CD4-positive, alpha-beta T cell (primary cell): ENCODE results near the gene TSPAN13. TPM values are rescaled to one million over a fixed set of nuclear protein-coding genes. Genes with fewer than 3 reads are reported as not detected.

Experiments
- ATAC-seq: fragments of 200-7000 bp; cut with Tn5 transposase; one replicate; pipeline ENCODE4 v1.10.0; 2022; ENCODE audit warnings: mild to moderate bottlenecking; ENCODE audit not compliant: poor library complexity
- CTCF ChIA-PET: fragments of 350-600 bp; sonication (Branson Sonifier 250); formaldehyde crosslinking; loops from one replicate; lab custom pipeline; 2021; ENCODE audit warnings: antibody characterized with exemption, inconsistent platforms; lab: Charles Lee
- POLR2A ChIA-PET: fragments of 350-600 bp; sonication (Branson Sonifier 250); formaldehyde crosslinking; loops from one replicate; lab custom pipeline; 2021; ENCODE audit warnings: antibody characterized with exemption, inconsistent platforms; lab: Charles Lee
- DNase-seq, 14 experiments: peaks; one replicate each; pipeline ENCODE4 v3.0.0-alpha.2; 2013 to 2020; ENCODE audit warnings: mixed read lengths in 2 of 14
- H3K27ac ChIP-seq, 2 donors: one replicate each; pipeline versions ENCODE4 v1.5.1 to v1.7.0; 2013; ENCODE audit warnings: low read length in 2 of 2, low read depth in 1 of 2, mild to moderate bottlenecking in 1 of 2
- H3K27me3 ChIP-seq, 2 experiments: 1 replicate in 1 of 2; 2 replicates in 1 of 2; pipeline versions ENCODE4 v1.6.1 to v1.7.0; 2013; ENCODE audit warnings: low read length in 2 of 2, control low read depth in 1 of 2, mild to moderate bottlenecking in 1 of 2, moderate library complexity in 1 of 2; ENCODE audit not compliant: insufficient read depth in 2 of 2, control insufficient read depth in 1 of 2
- H3K36me3 ChIP-seq: one replicate; pipeline ENCODE4 v1.6.1; 2013; ENCODE audit warnings: low read length, control low read depth; ENCODE audit not compliant: insufficient read depth
- H3K4me1 ChIP-seq: one replicate; pipeline ENCODE4 v1.6.1; 2013; ENCODE audit warnings: low read length, control low read depth; ENCODE audit not compliant: insufficient read depth
- H3K4me3 ChIP-seq: one replicate; pipeline ENCODE4 v1.5.1; 2013; ENCODE audit warnings: mild to moderate bottlenecking, low read length, moderate library complexity
- H3K9me3 ChIP-seq, 2 experiments: 1 replicate in 1 of 2; 2 replicates in 1 of 2; pipeline versions ENCODE4 v1.6.1 to v1.7.0; 2013; ENCODE audit warnings: low read length in 2 of 2, mild to moderate bottlenecking in 2 of 2, control low read depth in 1 of 2, moderate library complexity in 1 of 2; ENCODE audit not compliant: control insufficient read depth in 1 of 2, insufficient read depth in 1 of 2
- H3K27ac Mint-ChIP-seq: one replicate; pipeline ENCODE4 v1.8.0; 2020; ENCODE audit warnings: mixed read lengths
- H3K27me3 Mint-ChIP-seq: one replicate; pipeline ENCODE4 v1.8.0; 2021; ENCODE audit warnings: mixed read lengths
- H3K36me3 Mint-ChIP-seq: one replicate; pipeline ENCODE4 v1.8.0; 2021; ENCODE audit warnings: low read depth, mixed read lengths
- H3K4me1 Mint-ChIP-seq: one replicate; pipeline ENCODE4 v1.8.0; 2021; ENCODE audit warnings: low read depth, mixed read lengths
- H3K4me3 Mint-ChIP-seq: one replicate; pipeline ENCODE4 v1.8.0; 2020; ENCODE audit warnings: mild to moderate bottlenecking, mixed read lengths
- H3K9me3 Mint-ChIP-seq: one replicate; pipeline ENCODE4 v1.8.0; 2020; ENCODE audit warnings: mixed read lengths
- intact Hi-C, 2 experiments: fragments of 100-400 bp; cut with DNase I in 1 of 2; cut with micrococcal nuclease in 1 of 2; formaldehyde crosslinking; loops; one replicate each; pipeline versions ENCODE4 v1.15.1 to v1.9.0; 2023 to 2025; cut with DNase I, micrococcal nuclease
- total RNA-seq, 174 experiments: library from RNA in 2 of 174; stranded (reverse) in 2 of 174; gene quantifications; one replicate each; pipeline ENCODE4 v1.2.3 and lab custom pipeline; 2021 to 2026
- TF ChIP-seq, protein P1 (sequence below): fragments of 200-600 bp; IDR thresholded peaks from one replicate; pipeline ENCODE4 v1.8.0; 2022; ENCODE audit warnings: antibody characterized with exemption, mild to moderate bottlenecking

TSPAN13 gene
- total RNA-seq, 2 experiments from 2014 or later: 0.16 to 0.25 TPM

DNA sequence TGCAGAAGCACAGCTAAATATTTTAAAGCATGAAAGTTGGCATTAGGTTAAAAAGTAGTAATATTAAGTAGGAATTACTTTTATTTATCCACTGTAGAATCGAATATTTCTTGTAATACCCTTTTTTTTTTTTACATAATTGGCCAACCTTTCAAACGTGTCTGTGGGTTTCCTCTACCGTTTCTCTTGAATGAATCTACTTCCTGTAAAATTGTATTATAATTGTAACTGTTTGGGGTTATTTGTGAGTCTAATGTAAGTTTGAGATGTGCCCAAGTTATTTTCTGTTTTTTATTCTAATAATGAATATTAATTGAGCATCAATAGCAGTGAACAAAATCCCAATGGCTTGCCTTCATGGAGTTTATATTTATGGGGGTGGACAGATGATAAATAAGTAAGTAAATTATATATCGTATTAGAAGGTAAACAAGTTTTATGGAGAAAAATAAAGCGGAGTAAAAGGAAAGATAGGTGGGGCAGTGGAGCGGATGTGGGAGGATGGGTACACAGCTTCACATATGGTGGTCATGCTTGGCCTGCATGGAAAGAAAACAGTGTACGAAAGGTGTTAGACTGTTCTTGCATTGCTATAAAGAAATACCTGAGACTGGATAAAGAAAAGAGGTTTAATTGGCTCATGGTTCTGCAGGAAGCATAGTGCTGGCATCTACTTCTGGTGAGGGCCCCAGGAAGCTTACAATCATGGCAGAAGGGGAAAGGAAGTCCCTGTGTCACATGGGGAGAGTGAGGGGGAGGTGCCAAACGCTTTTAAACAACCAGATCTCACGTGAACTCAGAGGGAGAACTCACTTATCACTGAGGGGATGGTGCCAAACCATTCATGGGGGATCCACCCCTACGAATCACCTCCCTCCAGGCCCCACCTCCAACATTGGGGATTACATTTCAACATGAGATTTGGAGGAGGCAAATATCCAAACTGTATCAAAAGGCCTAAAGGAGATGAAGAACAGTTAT, 5.4 kb downstream of the TSPAN13 start:
- Histone ChIP-seq H3K27me3 (peaks cover 10 to 28% of the 10 kb centered on the region in 2 experiments), H3K4me1 (peaks cover 8% of the 10 kb centered on the region), H3K27ac (no peak overlapping the region), H3K4me3 (no peak overlapping the region), H3K36me3 (no peaks in the 10 kb centered on the region), H3K9me3 (no peaks in the 10 kb centered on the region)
- ChIA-PET POLR2A (no interaction called here), CTCF (no interaction called here)
- Mint-ChIP-seq H3K4me3 (no peak overlapping the region), H3K36me3 (no peaks in the 10 kb centered on the region), H3K27ac (no peak overlapping the region), H3K4me1 (peaks cover 11% of the 10 kb centered on the region), H3K9me3 (no peaks in the 10 kb centered on the region), H3K27me3 (peaks cover 30% of the 10 kb centered on the region)
- ATAC-seq (no peak), DNase-seq (no peak)
- TF ChIP-seq, protein P1, sequence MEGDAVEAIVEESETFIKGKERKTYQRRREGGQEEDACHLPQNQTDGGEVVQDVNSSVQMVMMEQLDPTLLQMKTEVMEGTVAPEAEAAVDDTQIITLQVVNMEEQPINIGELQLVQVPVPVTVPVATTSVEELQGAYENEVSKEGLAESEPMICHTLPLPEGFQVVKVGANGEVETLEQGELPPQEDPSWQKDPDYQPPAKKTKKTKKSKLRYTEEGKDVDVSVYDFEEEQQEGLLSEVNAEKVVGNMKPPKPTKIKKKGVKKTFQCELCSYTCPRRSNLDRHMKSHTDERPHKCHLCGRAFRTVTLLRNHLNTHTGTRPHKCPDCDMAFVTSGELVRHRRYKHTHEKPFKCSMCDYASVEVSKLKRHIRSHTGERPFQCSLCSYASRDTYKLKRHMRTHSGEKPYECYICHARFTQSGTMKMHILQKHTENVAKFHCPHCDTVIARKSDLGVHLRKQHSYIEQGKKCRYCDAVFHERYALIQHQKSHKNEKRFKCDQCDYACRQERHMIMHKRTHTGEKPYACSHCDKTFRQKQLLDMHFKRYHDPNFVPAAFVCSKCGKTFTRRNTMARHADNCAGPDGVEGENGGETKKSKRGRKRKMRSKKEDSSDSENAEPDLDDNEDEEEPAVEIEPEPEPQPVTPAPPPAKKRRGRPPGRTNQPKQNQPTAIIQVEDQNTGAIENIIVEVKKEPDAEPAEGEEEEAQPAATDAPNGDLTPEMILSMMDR: no peak
- intact Hi-C loops: no loop called here

DNA sequence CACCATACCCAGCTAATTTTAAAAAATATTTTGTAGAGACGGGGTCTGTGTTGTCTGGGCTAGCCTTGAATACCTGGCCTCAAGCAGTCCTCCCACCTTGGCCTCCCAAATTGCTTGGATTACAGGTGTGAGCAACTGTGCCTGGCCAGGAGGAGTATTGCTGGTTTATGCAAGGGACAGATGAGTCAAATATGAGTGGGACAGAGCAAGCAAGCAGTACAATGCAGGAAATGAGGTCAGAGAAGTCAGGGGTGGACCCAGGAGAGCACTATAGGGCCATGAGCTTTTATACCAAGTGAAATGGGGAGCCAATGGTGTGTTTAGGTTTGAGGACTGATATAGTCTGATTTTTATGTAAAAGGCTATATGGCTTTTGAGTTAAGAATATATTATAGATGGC, 6.3 kb downstream of the TSPAN13 start:
- ATAC-seq: no peak
- TF ChIP-seq, protein P1: no peak
- ChIA-PET CTCF (no interaction called here), POLR2A (no interaction called here)
- peaks cover 21% of the 10 kb centered on the region for H3K27me3 Mint-ChIP-seq
- H3K36me3 Mint-ChIP-seq: no peaks in the 10 kb centered on the region
- Histone ChIP-seq H3K27me3 (peaks cover 3 to 20% of the 10 kb centered on the region in 2 experiments), H3K4me1 (no peaks in the 10 kb centered on the region), H3K9me3 (no peaks in the 10 kb centered on the region), H3K27ac (no peak overlapping the region), H3K4me3 (no peak overlapping the region), H3K36me3 (no peaks in the 10 kb centered on the region)
- no peak overlapping the region for H3K27ac Mint-ChIP-seq
- H3K4me1 Mint-ChIP-seq: peaks cover 2% of the 10 kb centered on the region
- H3K9me3 Mint-ChIP-seq: no peaks in the 10 kb centered on the region
- no peak for DNase-seq
- intact Hi-C loops: no loop called here
- H3K4me3 Mint-ChIP-seq: no peak overlapping the region

DNA sequence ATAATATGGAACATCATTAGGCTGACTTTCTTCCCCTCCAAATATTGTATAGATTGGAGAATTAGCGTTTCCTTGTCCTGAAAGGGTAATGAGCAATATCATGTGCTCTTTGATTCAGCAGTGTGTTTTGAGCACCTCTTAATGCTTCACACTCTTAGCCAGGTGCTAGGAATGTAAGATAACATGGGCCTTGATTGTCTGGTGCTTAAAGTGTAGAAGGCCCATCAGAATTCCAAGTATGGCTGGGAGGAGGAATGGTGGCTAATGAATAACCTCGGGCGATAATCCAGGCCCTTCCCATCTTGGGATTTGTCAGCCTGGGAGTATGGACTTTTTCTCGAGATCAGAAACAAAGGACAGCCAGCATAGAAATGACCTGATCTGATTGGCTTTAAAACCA, 8.6 kb downstream of the TSPAN13 start:
- Mint-ChIP-seq H3K36me3 (no peaks in the 10 kb centered on the region), H3K27me3 (peaks cover under 1% of the 10 kb centered on the region), H3K4me3 (no peak overlapping the region), H3K4me1 (no peaks in the 10 kb centered on the region), H3K27ac (no peak overlapping the region), H3K9me3 (no peaks in the 10 kb centered on the region)
- Histone ChIP-seq H3K27me3 (no peaks in the 10 kb centered on the region), H3K4me3 (no peak overlapping the region), H3K4me1 (no peaks in the 10 kb centered on the region), H3K27ac (no peak overlapping the region), H3K36me3 (no peaks in the 10 kb centered on the region), H3K9me3 (no peaks in the 10 kb centered on the region)
- no peak for DNase-seq
- ChIA-PET CTCF (no interaction called here), POLR2A (no interaction called here)
- ATAC-seq: no peak
- TF ChIP-seq, protein P1: no peak
- intact Hi-C loops: no loop called here
